Stomach (tissue), 4 donors: ENCODE results near the gene ACOT7.

ENCODE experiments used
- CTCF ChIP-seq, 7 experiments: fragments of 450-650 bp in 4 of 7; fragments of 200-600 bp in 3 of 7; sonication (generic) in 3 of 7; IDR thresholded peaks; one replicate each; pipeline ENCODE4 v1.5.1; 2016 to 2019; ENCODE audit warnings: antibody characterized with exemption in 7 of 7, control low read depth in 2 of 7, mild to moderate bottlenecking in 1 of 7
- EP300 ChIP-seq: sonication (generic); formaldehyde crosslinking; IDR thresholded peaks from one replicate; pipeline ENCODE4 v1.6.1; 2017; ENCODE audit warnings: antibody characterized with exemption
- POLR2A ChIP-seq, 4 donors: fragments of 450-650 bp; IDR thresholded peaks; one replicate each; pipeline ENCODE4 v1.6.1; 2016; ENCODE audit warnings: antibody characterized with exemption in 4 of 4, control low read depth in 2 of 4, mild to moderate bottlenecking in 1 of 4, moderate library complexity in 1 of 4

DNA sequence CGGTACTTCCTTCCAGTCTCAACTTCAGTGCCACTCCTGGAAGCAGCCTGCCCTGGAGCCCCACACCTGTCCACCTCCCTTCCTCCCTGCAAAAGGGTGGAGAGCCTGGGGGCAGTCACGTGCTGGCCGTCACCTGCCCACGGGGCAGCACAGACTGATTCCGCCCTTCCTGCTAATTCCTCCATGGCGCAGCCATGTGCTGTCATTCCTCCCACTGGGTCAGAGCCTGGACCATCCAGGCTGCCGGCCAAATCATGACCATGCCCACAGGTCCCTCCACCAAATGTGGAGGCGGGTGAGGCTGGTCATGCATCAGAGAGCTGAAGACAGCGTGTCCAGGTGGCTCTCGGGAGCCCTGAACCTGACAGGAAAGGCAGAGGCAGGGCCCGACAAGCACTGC lies 108.2 kb downstream of the ACOT7 start:
- TF ChIP-seq EP300 (no peak), POLR2A (IDR thresholded peaks at IDR 0.05) (no peak), CTCF (IDR thresholded peaks at IDR 0.05) (no peak)
